MM.1S (cell line): ENCODE measurements around the gene COL27A1.

Experiments used
- DNase-seq: peaks from one replicate; pipeline ENCODE4 v3.0.0-alpha.2; 2015
- H2AFZ ChIP-seq: fragments of 300-600 bp; sonication (generic); 2 replicates; pipeline ENCODE4 v1.6.0; 2016; ENCODE audit warnings: antibody characterized with exemption, low read length
- H3F3A ChIP-seq: fragments of 300-600 bp; sonication (generic); 2 replicates; pipeline ENCODE4 v1.6.1; 2016; ENCODE audit warnings: mild to moderate bottlenecking, antibody characterized with exemption, low read length, moderate library complexity, mixed read lengths; ENCODE audit not compliant: insufficient read depth
- H3K27ac ChIP-seq: fragments of 300-600 bp; sonication (generic); 2 replicates; pipeline ENCODE4 v1.5.1; 2016; ENCODE audit warnings: mild to moderate bottlenecking, low read length
- H3K27me3 ChIP-seq: fragments of 300-600 bp; sonication (generic); replicated peaks from 2 replicates; pipeline ENCODE4 v1.6.0; 2016; ENCODE audit warnings: low read length; ENCODE audit not compliant: insufficient read depth
- H3K36me3 ChIP-seq: fragments of 300-600 bp; sonication (generic); replicated peaks from 2 replicates; pipeline ENCODE4 v1.6.1; 2016; ENCODE audit warnings: mild to moderate bottlenecking, low read length, mixed read lengths; ENCODE audit not compliant: insufficient read depth
- H3K4me1 ChIP-seq: fragments of 300-600 bp; sonication (generic); 2 replicates; pipeline ENCODE4 v1.6.1; 2016; ENCODE audit warnings: low read length, mixed read lengths
- H3K4me2 ChIP-seq: fragments of 300-600 bp; sonication (generic); 2 replicates; pipeline ENCODE4 v1.6.0; 2016; ENCODE audit warnings: low read depth, low read length
- H3K4me3 ChIP-seq: fragments of 300-600 bp; sonication (generic); 2 replicates; pipeline ENCODE4 v1.5.1; 2016; ENCODE audit warnings: low read length, mixed read lengths
- H3K79me2 ChIP-seq: fragments of 300-600 bp; sonication (generic); 2 replicates; pipeline ENCODE4 v1.6.1; 2016; ENCODE audit warnings: mixed run types, low read length, mixed read lengths
- H3K9ac ChIP-seq: fragments of 300-600 bp; sonication (generic); 2 replicates; pipeline ENCODE4 v1.6.1; 2016; ENCODE audit warnings: low read length, mixed read lengths
- H3K9me2 ChIP-seq: fragments of 300-600 bp; sonication (generic); replicated peaks from 2 replicates; pipeline ENCODE4 v1.6.1; 2016; ENCODE audit warnings: mild to moderate bottlenecking, low read length, mixed read lengths; ENCODE audit not compliant: insufficient read depth
- H3K9me3 ChIP-seq: fragments of 300-600 bp; sonication (generic); replicated peaks from 2 replicates; pipeline ENCODE4 v1.6.1; 2016; ENCODE audit warnings: mild to moderate bottlenecking, low read length, mixed read lengths; ENCODE audit not compliant: insufficient read depth
- H4K20me1 ChIP-seq: fragments of 300-600 bp; sonication (generic); 2 replicates; pipeline ENCODE4 v1.6.1; 2016; ENCODE audit warnings: mild to moderate bottlenecking, low read length, moderate library complexity, mixed read lengths; ENCODE audit not compliant: insufficient read depth
- EZH2 ChIP-seq: fragments of 300-600 bp; sonication (generic); optimal IDR thresholded peaks from 2 replicates; pipeline ENCODE3; 2017; ENCODE audit warnings: low read depth, mild to moderate bottlenecking, antibody characterized with exemption, low read length, mixed read lengths
- EZH2phosphoT487 ChIP-seq: fragments of 300-600 bp; sonication (generic); IDR thresholded peaks from 2 replicates; pipeline ENCODE4 v1.6.1; 2018; ENCODE audit warnings: antibody characterized with exemption, low read length
- TF ChIP-seq, protein P1 (sequence below): fragments of 300-600 bp; sonication (generic); IDR thresholded peaks from 2 replicates; pipeline ENCODE4 v1.5.1; 2016; ENCODE audit warnings: antibody characterized with exemption, low read length, mixed read lengths

Gene COL27A1

DNA sequence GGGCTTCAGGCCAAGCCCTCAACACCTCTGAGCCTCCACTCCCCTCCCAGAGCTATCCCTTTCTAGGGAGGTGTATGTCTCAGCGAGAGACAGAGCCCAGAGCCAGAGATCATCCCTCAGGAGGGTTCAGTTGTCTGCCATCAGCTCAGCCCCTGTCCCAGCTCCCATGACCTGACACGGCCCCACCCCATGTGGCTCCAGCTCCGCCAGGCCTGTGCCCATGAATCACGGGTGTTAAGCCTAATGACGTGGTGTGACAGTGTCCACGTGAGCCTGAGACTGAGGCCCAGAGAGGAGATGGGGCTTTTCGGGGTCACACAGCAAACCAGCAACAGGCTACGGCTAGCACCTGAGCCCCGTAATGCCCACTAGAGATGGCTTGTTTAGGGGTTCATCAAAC, 106.7 kb downstream of the COL27A1 start:
- no peaks in the 10 kb centered on the region for H3K4me1 ChIP-seq
- no peaks in the 10 kb centered on the region for H3K36me3 ChIP-seq
- H3K9me3 ChIP-seq: no peaks in the 10 kb centered on the region
- TF ChIP-seq EZH2phosphoT487 (no peak), EZH2 (no peak)
- TF ChIP-seq, protein P1, sequence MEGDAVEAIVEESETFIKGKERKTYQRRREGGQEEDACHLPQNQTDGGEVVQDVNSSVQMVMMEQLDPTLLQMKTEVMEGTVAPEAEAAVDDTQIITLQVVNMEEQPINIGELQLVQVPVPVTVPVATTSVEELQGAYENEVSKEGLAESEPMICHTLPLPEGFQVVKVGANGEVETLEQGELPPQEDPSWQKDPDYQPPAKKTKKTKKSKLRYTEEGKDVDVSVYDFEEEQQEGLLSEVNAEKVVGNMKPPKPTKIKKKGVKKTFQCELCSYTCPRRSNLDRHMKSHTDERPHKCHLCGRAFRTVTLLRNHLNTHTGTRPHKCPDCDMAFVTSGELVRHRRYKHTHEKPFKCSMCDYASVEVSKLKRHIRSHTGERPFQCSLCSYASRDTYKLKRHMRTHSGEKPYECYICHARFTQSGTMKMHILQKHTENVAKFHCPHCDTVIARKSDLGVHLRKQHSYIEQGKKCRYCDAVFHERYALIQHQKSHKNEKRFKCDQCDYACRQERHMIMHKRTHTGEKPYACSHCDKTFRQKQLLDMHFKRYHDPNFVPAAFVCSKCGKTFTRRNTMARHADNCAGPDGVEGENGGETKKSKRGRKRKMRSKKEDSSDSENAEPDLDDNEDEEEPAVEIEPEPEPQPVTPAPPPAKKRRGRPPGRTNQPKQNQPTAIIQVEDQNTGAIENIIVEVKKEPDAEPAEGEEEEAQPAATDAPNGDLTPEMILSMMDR: no peak
- peaks cover 1% of the 10 kb centered on the region; the same call in 1 of the 2 replicates for H3K27me3 ChIP-seq
- no peak for DNase-seq
- H3K9ac ChIP-seq: no peak overlapping the region
- no peak overlapping the region for H3K4me3 ChIP-seq
- no peaks in the 10 kb centered on the region for H3F3A ChIP-seq
- no peaks in the 10 kb centered on the region for H3K79me2 ChIP-seq
- H3K4me2 ChIP-seq: no peak overlapping the region
- no peaks in the 10 kb centered on the region for H3K9me2 ChIP-seq
- H4K20me1 ChIP-seq: no peaks in the 10 kb centered on the region
- no peak overlapping the region for H3K27ac ChIP-seq
- H2AFZ ChIP-seq: no peak overlapping the region

DNA sequence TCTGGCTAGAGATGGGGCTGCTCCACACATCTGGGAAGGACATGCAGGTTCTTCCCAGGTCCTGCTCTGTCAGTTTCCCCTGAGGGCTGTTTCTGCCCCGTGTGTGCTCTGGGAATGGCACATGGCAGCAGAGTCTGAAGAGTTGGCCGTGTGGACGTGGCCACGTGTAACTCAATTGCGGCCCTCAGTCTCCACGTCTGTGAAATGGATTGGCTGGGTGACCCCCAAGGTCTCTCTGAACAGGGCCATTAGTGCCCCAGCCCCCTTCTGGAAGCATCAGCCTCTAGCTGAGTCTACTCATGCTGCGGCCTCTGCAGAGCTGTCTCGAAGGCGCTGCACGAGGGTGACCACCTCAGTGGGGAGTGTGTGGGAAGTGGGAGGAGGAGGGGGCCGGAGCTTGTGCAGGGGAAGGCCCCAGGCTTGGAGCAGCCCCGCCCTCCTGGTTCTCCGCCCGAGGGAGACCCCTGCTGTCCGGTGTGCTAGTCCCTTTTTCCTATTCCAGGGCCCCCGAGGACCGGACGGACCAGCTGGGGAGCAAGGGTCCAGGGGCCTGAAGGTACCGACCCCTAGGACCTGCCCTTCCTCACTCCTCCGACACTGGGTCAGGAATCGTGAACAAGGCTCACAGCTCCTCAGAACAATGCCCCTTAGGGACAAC, 108.6 kb downstream of the COL27A1 start:
- H3F3A ChIP-seq: no peaks in the 10 kb centered on the region

DNA sequence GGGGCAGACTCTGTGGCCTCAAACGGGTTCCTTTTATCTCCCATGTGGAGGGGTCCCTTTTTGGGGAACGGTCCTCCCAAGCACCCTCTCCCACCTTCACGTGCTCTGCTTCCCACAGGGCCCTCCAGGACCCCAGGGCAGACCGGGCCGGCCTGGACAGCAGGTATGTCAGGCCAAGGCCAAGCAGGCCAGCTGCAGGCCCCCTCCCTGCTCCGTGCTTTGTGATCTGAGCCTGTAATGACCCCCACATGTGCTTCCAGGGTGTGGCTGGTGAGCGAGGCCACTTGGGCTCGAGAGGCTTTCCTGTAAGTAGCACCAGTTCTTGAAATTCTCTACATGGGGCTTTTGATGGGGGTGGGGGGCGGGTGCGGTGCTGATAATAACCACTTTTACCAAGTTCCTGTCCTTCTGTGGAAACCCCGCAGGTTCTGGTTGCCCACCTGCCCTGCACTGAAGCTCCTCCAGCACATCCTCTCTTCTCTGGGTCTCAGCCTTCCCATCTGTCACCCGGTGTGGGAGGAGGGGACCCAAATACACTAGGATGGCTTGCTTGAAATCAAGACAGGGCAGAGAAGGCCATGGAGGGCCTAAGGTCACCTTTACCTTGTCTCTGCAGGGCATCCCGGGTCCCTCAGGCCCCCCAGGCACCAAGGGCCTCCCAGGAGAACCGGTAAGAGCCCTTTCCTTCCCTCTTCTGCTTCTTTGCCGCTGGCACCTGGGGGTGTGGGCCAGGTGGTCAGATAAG, 109.6 kb downstream of the COL27A1 start:
- no peak overlapping the region for H3K27ac ChIP-seq
- no peaks in the 10 kb centered on the region; the same call in 1 of the 2 replicates for H3K27me3 ChIP-seq
- no peaks in the 10 kb centered on the region for H3K79me2 ChIP-seq
- H3K36me3 ChIP-seq: no peaks in the 10 kb centered on the region
- no peak overlapping the region for H3K4me2 ChIP-seq
- H3K4me3 ChIP-seq: no peak overlapping the region
- no peaks in the 10 kb centered on the region for H3K4me1 ChIP-seq
- DNase-seq: no peak
- H2AFZ ChIP-seq: no peak overlapping the region
- H3K9ac ChIP-seq: no peak overlapping the region
- H3K9me2 ChIP-seq: no peaks in the 10 kb centered on the region
- H4K20me1 ChIP-seq: no peaks in the 10 kb centered on the region
- H3F3A ChIP-seq: no peaks in the 10 kb centered on the region
- no peaks in the 10 kb centered on the region for H3K9me3 ChIP-seq
- TF ChIP-seq, protein P1: no peak
- TF ChIP-seq EZH2 (no peak), EZH2phosphoT487 (no peak)

More for the DNA sequence above, 108.6 kb downstream of the COL27A1 start:
- H3K9me2 ChIP-seq: no peaks in the 10 kb centered on the region
- H3K27me3 ChIP-seq: no peaks in the 10 kb centered on the region; the same call in 1 of the 2 replicates
- H3K4me1 ChIP-seq: no peaks in the 10 kb centered on the region
- H2AFZ ChIP-seq: no peak overlapping the region
- H3K4me3 ChIP-seq: no peak overlapping the region
- no peak for TF ChIP-seq EZH2
- TF ChIP-seq, protein P1: no peak
- no peak for TF ChIP-seq EZH2phosphoT487
- no peaks in the 10 kb centered on the region for H3K9me3 ChIP-seq
- no peaks in the 10 kb centered on the region for H3K36me3 ChIP-seq
- H4K20me1 ChIP-seq: no peaks in the 10 kb centered on the region
- no peak overlapping the region for H3K4me2 ChIP-seq
- H3K27ac ChIP-seq: no peak overlapping the region
- DNase-seq: no peak
- no peak overlapping the region for H3K9ac ChIP-seq
- no peaks in the 10 kb centered on the region for H3K79me2 ChIP-seq
